ENCODE results near the gene ECT2L.

Gene ECT2L

DNA sequence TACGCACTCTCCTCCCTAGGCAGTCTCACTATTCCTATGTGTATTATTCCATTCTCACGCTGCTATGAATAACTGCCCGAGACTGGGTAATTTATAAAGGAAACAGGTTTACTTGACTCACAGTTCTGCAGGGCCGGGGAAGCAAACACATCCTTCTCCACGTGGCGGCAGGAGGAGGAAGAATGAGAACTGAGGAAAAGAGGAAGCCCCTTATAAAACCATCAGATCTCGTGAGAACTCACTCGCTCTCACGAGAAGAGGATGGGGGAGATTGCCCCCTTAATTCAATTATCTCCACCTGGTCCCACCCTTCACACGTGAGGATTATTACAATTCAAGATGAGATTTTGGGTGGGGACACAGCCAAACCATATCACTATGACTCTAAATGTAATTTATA, 61.9 kb downstream of the ECT2L start:
- H3K4me1 ChIP-seq (ENCODE audit: insufficient read depth, low read length, severe bottlenecking) = no peaks in the 10 kb centered on the region
- TF ChIP-seq CTCF (IDR thresholded peaks at IDR 0.05; ENCODE audit: low read length) (no peak), EZH2 (IDR thresholded peaks at IDR 0.05; ENCODE audit: borderline replicate concordance, low read length) (no peak)
- no peak overlapping the region for H3K27ac ChIP-seq (ENCODE audit: low read depth, low read length, poor library complexity, severe bottlenecking)
- H2AFZ ChIP-seq (ENCODE audit: low read length) = no peak overlapping the region
- H3K9ac ChIP-seq (ENCODE audit: low read length) = no peak overlapping the region
- H3K79me2 ChIP-seq (ENCODE audit: insufficient read depth, low read length) = no peaks in the 10 kb centered on the region
- H4K20me1 ChIP-seq (ENCODE audit: insufficient read depth, low read length) = no peaks in the 10 kb centered on the region
- H3K9me3 ChIP-seq (ENCODE audit: low read length) = no peaks in the 10 kb centered on the region
- no peaks in the 10 kb centered on the region for H3K9me2 ChIP-seq (ENCODE audit: low read depth, low read length)
- no peaks in the 10 kb centered on the region for H3F3A ChIP-seq (ENCODE audit: insufficient read depth, low read length)
- H3K4me3 ChIP-seq (ENCODE audit: low read depth, low read length, poor library complexity, severe bottlenecking) = no peak overlapping the region
- H3K27me3 ChIP-seq (ENCODE audit: insufficient read depth, low read length) = peaks cover 6% of the 10 kb centered on the region; the same call in 1 of the 2 replicates
- H3K36me3 ChIP-seq (ENCODE audit: insufficient read depth, low read length) = no peaks in the 10 kb centered on the region
- H3K4me2 ChIP-seq (ENCODE audit: low read length) = no peak overlapping the region

DNA sequence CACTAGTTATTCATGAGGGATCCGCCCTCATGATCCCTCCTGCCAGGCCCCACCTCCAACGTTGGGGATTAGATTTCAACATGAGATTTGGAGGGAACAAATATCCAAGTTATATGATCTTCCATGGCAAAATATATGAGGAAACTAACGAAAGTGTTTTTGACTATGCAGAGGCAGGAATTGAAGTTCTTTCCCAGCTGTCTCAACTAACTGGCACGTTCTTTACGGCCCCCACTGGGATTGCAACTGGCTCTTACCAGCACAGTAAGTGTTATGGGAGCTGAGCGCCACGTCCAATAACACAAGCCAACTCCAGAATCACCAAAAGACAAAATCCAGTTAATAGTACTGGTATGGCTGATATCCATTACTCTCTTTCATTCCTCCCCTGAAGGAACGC, 66.6 kb downstream of the ECT2L start:
- Histone ChIP-seq H3K36me3 (ENCODE audit: insufficient read depth, low read length) (no peaks in the 10 kb centered on the region), H3K4me1 (ENCODE audit: insufficient read depth, low read length, severe bottlenecking) (no peaks in the 10 kb centered on the region), H3K9ac (ENCODE audit: low read length) (no peak overlapping the region), H3K9me3 (ENCODE audit: low read length) (no peaks in the 10 kb centered on the region), H3K79me2 (ENCODE audit: insufficient read depth, low read length) (no peaks in the 10 kb centered on the region), H3K27ac (ENCODE audit: low read depth, low read length, poor library complexity, severe bottlenecking) (no peak overlapping the region), H4K20me1 (ENCODE audit: insufficient read depth, low read length) (no peaks in the 10 kb centered on the region), H3F3A (ENCODE audit: insufficient read depth, low read length) (no peaks in the 10 kb centered on the region), H2AFZ (ENCODE audit: low read length) (no peak overlapping the region), H3K4me3 (ENCODE audit: low read depth, low read length, poor library complexity, severe bottlenecking) (no peak overlapping the region), H3K27me3 (ENCODE audit: insufficient read depth, low read length) (peaks cover 6% of the 10 kb centered on the region; the same call in 1 of the 2 replicates), H3K4me2 (ENCODE audit: low read length) (no peak overlapping the region), H3K9me2 (ENCODE audit: low read depth, low read length) (no peaks in the 10 kb centered on the region)
- TF ChIP-seq CTCF (IDR thresholded peaks at IDR 0.05; ENCODE audit: low read length) (no peak), EZH2 (IDR thresholded peaks at IDR 0.05; ENCODE audit: borderline replicate concordance, low read length) (no peak)

GRCh38 chr6:138863321-138863720, 67.4 kb downstream of the ECT2L start:
- no peaks in the 10 kb centered on the region for H3F3A ChIP-seq (ENCODE audit: insufficient read depth, low read length)
- H3K9ac ChIP-seq (ENCODE audit: low read length) = no peak overlapping the region
- TF ChIP-seq EZH2 (IDR thresholded peaks at IDR 0.05; ENCODE audit: borderline replicate concordance, low read length) = no peak
- no peak for TF ChIP-seq CTCF (IDR thresholded peaks at IDR 0.05; ENCODE audit: low read length)
- H4K20me1 ChIP-seq (ENCODE audit: insufficient read depth, low read length) = no peaks in the 10 kb centered on the region
- H3K9me2 ChIP-seq (ENCODE audit: low read depth, low read length) = no peaks in the 10 kb centered on the region
- no peaks in the 10 kb centered on the region for H3K4me1 ChIP-seq (ENCODE audit: insufficient read depth, low read length, severe bottlenecking)
- no peaks in the 10 kb centered on the region for H3K79me2 ChIP-seq (ENCODE audit: insufficient read depth, low read length)
- H3K9me3 ChIP-seq (ENCODE audit: low read length) = no peaks in the 10 kb centered on the region
- no peak overlapping the region for H2AFZ ChIP-seq (ENCODE audit: low read length)
- H3K4me3 ChIP-seq (ENCODE audit: low read depth, low read length, poor library complexity, severe bottlenecking) = no peak overlapping the region
- H3K27ac ChIP-seq (ENCODE audit: low read depth, low read length, poor library complexity, severe bottlenecking) = no peak overlapping the region
- no peak overlapping the region for H3K4me2 ChIP-seq (ENCODE audit: low read length)
- peaks cover 6% of the 10 kb centered on the region; the same call in 1 of the 2 replicates for H3K27me3 ChIP-seq (ENCODE audit: insufficient read depth, low read length)
- H3K36me3 ChIP-seq (ENCODE audit: insufficient read depth, low read length) = no peaks in the 10 kb centered on the region
